WTC11 (cell line): ENCODE results near the gene LRRC10. TPM values are rescaled to one million over a fixed set of nuclear protein-coding genes. Genes with fewer than 3 reads are reported as not detected.

Experiments
- ATAC-seq: fragments of 200-7000 bp; cut with Tn5 transposase; 2 replicates; pipeline ENCODE4 v1.10.0; 2021; ENCODE audit warnings: mild to moderate bottlenecking, moderate library complexity
- CTCF ChIA-PET: fragments of 300-600 bp; sonication (Branson Sonifier 250); formaldehyde crosslinking; loops from one replicate; lab custom pipeline; 2021; ENCODE audit warnings: antibody characterized with exemption; lab: Charles Lee
- POLR2A ChIA-PET: fragments of 350-600 bp; sonication (Branson Sonifier 250); formaldehyde crosslinking; loops from one replicate; lab custom pipeline; 2021; ENCODE audit warnings: antibody characterized with exemption; lab: Charles Lee
- DNase-seq: peaks from one replicate; pipeline ENCODE4 v3.0.0; 2021; ENCODE audit warnings: low spot score
- H3K27ac Mint-ChIP-seq: 2 replicates; pipeline ENCODE4 v1.8.0; 2021; ENCODE audit warnings: mixed read lengths
- H3K27me3 Mint-ChIP-seq: 2 replicates; pipeline ENCODE4 v1.8.0; 2021; ENCODE audit warnings: low read depth, mild to moderate bottlenecking, moderate library complexity, mixed read lengths
- H3K36me3 Mint-ChIP-seq: 2 replicates; pipeline ENCODE4 v1.8.0; 2021; ENCODE audit warnings: mixed read lengths
- H3K4me1 Mint-ChIP-seq: 2 replicates; pipeline ENCODE4 v1.8.0; 2022; ENCODE audit warnings: mixed read lengths
- H3K4me3 Mint-ChIP-seq: 2 replicates; pipeline ENCODE4 v1.8.0; 2021; ENCODE audit warnings: mild to moderate bottlenecking, moderate library complexity, mixed read lengths
- H3K9me3 Mint-ChIP-seq: 2 replicates; pipeline ENCODE4 v1.8.0; 2021; ENCODE audit warnings: mixed read lengths
- CREM ChIP-seq: sonication (generic); formaldehyde crosslinking; IDR thresholded peaks from 2 replicates; pipeline ENCODE4 v1.8.1; 2022; ENCODE audit warnings: mild to moderate bottlenecking, missing genetic modification reagents, moderate library complexity
- EMX1 ChIP-seq: fragments of 250-450 bp; sonication (Bioruptor Pico); IDR thresholded peaks from 2 replicates; pipeline ENCODE4 v1.8.0; 2021; ENCODE audit warnings: mild to moderate bottlenecking
- FOXP1 ChIP-seq: sonication (generic); formaldehyde crosslinking; IDR thresholded peaks from 2 replicates; pipeline ENCODE4 v1.8.0; 2022; ENCODE audit warnings: missing genetic modification reagents, mild to moderate bottlenecking, moderate library complexity, borderline replicate concordance
- NFE2L1 ChIP-seq: sonication (generic); formaldehyde crosslinking; IDR thresholded peaks from 2 replicates; pipeline ENCODE4 v1.8.1; 2023; ENCODE audit warnings: missing genetic modification reagents
- NFYB ChIP-seq: sonication (generic); formaldehyde crosslinking; conservative IDR thresholded peaks from 2 replicates; pipeline ENCODE4 v1.8.0; 2022; ENCODE audit warnings: low read depth, missing genetic modification reagents
- RELA ChIP-seq: sonication (generic); formaldehyde crosslinking; IDR thresholded peaks from 2 replicates; pipeline ENCODE4 v1.8.1; 2022; ENCODE audit warnings: missing genetic modification reagents, mild to moderate bottlenecking, borderline replicate concordance
- ZNF317 ChIP-seq: sonication (generic); formaldehyde crosslinking; IDR thresholded peaks from 2 replicates; pipeline ENCODE4 v1.8.1; 2023; ENCODE audit warnings: low read depth, mild to moderate bottlenecking, moderate library complexity, missing genetic modification reagents, borderline replicate concordance
- ZNF416 ChIP-seq: fragments of 250-450 bp; sonication (Bioruptor Pico); IDR thresholded peaks from 2 replicates; pipeline ENCODE4 v1.9.0; 2021; ENCODE audit warnings: mild to moderate bottlenecking, inconsistent platforms
- total RNA-seq: library from RNA; stranded (reverse); gene quantifications from 3 replicates; pipeline ENCODE4 v1.2.3, GENCODE V29; 2021
- TF ChIP-seq, protein P1 (sequence below): sonication (generic); formaldehyde crosslinking; IDR thresholded peaks from 2 replicates; pipeline ENCODE4 v1.8.0; 2022; ENCODE audit warnings: missing genetic modification reagents
- TF ChIP-seq, protein P2 (sequence below): fragments of 250-450 bp; sonication (Bioruptor Pico); IDR thresholded peaks from 2 replicates; pipeline ENCODE4 v1.9.0; 2021; ENCODE audit warnings: mild to moderate bottlenecking
- TF ChIP-seq, protein P3 (sequence below): sonication (generic); formaldehyde crosslinking; IDR thresholded peaks from 2 replicates; pipeline ENCODE4 v1.8.0; 2022; ENCODE audit warnings: mild to moderate bottlenecking, missing genetic modification reagents
- TF ChIP-seq, protein P4 (sequence below): fragments of 200-600 bp; IDR thresholded peaks from 2 replicates; pipeline ENCODE4 v1.8.0; 2022; ENCODE audit warnings: antibody characterized with exemption
- TF ChIP-seq, protein P5 (sequence below): sonication (generic); formaldehyde crosslinking; IDR thresholded peaks from 2 replicates; pipeline ENCODE4 v1.8.1; 2022; ENCODE audit warnings: low read depth, missing genetic modification reagents, borderline replicate concordance
- TF ChIP-seq, protein P6 (sequence below): fragments of 250-450 bp; sonication (Bioruptor Pico); IDR thresholded peaks from 2 replicates; pipeline ENCODE4 v1.9.0; 2021; ENCODE audit warnings: mild to moderate bottlenecking
- TF ChIP-seq, protein P7 (sequence below): sonication (generic); formaldehyde crosslinking; IDR thresholded peaks from 2 replicates; pipeline ENCODE4 v1.8.1; 2023; ENCODE audit warnings: mild to moderate bottlenecking, missing genetic modification reagents
- TF ChIP-seq, protein P8 (sequence below): sonication (generic); formaldehyde crosslinking; IDR thresholded peaks from 2 replicates; pipeline ENCODE4 v1.8.1; 2023; ENCODE audit warnings: mild to moderate bottlenecking, missing genetic modification reagents, moderate library complexity
- TF ChIP-seq, protein P9 (sequence below): fragments of 250-450 bp; sonication (Bioruptor Pico); IDR thresholded peaks from 2 replicates; pipeline ENCODE4 v2.1.2; 2022; ENCODE audit warnings: mild to moderate bottlenecking, moderate library complexity

The LRRC10 gene
- total RNA-seq, 1 experiment from 2014 or later = not detected

DNA sequence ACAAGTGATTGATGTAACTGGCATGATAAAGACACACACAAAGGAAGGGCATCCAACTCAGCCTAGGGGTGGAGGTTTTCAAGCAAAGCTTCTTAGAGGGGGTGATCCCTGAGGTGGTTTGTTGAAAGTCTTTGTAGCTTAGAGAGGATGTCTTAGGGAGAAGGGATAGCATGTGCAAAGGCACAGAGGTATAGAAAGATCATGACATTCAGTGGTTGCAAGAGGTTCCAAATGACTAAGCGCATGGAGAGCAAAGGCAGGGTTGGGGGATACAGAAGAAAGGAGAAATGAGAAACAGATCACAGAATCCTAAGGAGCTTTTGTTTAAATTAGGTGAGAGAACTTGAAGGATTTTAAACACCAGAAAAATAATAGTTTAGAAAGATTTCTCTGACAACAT, 30.6 kb downstream of the LRRC10 start (continued):
- TF ChIP-seq, protein P1, sequence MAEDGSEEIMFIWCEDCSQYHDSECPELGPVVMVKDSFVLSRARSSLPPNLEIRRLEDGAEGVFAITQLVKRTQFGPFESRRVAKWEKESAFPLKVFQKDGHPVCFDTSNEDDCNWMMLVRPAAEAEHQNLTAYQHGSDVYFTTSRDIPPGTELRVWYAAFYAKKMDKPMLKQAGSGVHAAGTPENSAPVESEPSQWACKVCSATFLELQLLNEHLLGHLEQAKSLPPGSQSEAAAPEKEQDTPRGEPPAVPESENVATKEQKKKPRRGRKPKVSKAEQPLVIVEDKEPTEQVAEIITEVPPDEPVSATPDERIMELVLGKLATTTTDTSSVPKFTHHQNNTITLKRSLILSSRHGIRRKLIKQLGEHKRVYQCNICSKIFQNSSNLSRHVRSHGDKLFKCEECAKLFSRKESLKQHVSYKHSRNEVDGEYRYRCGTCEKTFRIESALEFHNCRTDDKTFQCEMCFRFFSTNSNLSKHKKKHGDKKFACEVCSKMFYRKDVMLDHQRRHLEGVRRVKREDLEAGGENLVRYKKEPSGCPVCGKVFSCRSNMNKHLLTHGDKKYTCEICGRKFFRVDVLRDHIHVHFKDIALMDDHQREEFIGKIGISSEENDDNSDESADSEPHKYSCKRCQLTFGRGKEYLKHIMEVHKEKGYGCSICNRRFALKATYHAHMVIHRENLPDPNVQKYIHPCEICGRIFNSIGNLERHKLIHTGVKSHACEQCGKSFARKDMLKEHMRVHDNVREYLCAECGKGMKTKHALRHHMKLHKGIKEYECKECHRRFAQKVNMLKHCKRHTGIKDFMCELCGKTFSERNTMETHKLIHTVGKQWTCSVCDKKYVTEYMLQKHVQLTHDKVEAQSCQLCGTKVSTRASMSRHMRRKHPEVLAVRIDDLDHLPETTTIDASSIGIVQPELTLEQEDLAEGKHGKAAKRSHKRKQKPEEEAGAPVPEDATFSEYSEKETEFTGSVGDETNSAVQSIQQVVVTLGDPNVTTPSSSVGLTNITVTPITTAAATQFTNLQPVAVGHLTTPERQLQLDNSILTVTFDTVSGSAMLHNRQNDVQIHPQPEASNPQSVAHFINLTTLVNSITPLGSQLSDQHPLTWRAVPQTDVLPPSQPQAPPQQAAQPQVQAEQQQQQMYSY (CRISPR knock-in tag) = no peak
- TF ChIP-seq, protein P2, sequence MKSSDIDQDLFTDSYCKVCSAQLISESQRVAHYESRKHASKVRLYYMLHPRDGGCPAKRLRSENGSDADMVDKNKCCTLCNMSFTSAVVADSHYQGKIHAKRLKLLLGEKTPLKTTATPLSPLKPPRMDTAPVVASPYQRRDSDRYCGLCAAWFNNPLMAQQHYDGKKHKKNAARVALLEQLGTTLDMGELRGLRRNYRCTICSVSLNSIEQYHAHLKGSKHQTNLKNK (CRISPR knock-in tag) = no peak
- TF ChIP-seq, protein P3, sequence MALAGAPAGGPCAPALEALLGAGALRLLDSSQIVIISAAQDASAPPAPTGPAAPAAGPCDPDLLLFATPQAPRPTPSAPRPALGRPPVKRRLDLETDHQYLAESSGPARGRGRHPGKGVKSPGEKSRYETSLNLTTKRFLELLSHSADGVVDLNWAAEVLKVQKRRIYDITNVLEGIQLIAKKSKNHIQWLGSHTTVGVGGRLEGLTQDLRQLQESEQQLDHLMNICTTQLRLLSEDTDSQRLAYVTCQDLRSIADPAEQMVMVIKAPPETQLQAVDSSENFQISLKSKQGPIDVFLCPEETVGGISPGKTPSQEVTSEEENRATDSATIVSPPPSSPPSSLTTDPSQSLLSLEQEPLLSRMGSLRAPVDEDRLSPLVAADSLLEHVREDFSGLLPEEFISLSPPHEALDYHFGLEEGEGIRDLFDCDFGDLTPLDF (CRISPR knock-in tag) = no peak

DNA sequence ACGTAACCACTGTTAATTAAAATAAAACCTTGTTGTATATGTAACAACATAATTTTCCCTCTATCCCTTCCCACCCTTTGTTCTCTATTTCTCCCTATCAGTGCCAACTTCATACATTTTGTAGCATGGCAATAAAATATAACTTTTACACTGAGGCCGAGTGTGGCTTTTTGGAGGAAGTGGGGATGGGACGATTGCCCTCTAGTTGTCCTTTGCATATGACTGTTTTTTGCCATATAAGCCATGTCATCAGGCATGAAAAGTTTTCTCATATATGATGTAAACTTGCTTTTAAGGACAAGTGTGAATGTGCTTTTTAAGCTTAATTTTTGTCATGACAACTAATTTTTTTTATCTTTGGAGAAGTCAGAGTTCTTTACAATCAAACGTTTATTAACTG, 31.7 kb downstream of the LRRC10 start:
- DNase-seq (no peak), ATAC-seq (no peak)
- ChIA-PET CTCF (interaction anchor here (0.5 to 4.5 kb wide), 2 partner anchors 9 to 222 kb away, joined by 4 to 34 read pairs; no protein-coding TSS in a partner anchor), POLR2A (interaction anchor here (1.0 kb wide), 1 partner anchor 13 kb away, joined by 3 read pairs; no protein-coding TSS in a partner anchor)
- Mint-ChIP-seq H3K4me1 (peaks cover 11% of the 10 kb centered on the region), H3K27ac (no peak overlapping the region), H3K9me3 (no peaks in the 10 kb centered on the region), H3K4me3 (no peak overlapping the region), H3K27me3 (no peaks in the 10 kb centered on the region; the same call in 1 of the 2 replicates), H3K36me3 (peaks cover 9% of the 10 kb centered on the region)
- TF ChIP-seq, protein P4, sequence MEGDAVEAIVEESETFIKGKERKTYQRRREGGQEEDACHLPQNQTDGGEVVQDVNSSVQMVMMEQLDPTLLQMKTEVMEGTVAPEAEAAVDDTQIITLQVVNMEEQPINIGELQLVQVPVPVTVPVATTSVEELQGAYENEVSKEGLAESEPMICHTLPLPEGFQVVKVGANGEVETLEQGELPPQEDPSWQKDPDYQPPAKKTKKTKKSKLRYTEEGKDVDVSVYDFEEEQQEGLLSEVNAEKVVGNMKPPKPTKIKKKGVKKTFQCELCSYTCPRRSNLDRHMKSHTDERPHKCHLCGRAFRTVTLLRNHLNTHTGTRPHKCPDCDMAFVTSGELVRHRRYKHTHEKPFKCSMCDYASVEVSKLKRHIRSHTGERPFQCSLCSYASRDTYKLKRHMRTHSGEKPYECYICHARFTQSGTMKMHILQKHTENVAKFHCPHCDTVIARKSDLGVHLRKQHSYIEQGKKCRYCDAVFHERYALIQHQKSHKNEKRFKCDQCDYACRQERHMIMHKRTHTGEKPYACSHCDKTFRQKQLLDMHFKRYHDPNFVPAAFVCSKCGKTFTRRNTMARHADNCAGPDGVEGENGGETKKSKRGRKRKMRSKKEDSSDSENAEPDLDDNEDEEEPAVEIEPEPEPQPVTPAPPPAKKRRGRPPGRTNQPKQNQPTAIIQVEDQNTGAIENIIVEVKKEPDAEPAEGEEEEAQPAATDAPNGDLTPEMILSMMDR = no peak
- TF ChIP-seq EMX1 (CRISPR knock-in tag) (no peak), NFE2L1 (no peak), ZNF416 (CRISPR knock-in tag) (no peak), RELA (CRISPR knock-in tag) (no peak), CREM (CRISPR knock-in tag) (no peak), NFYB (CRISPR knock-in tag) (no peak), FOXP1 (CRISPR knock-in tag) (no peak), ZNF317 (CRISPR knock-in tag) (no peak)
- TF ChIP-seq, protein P5, sequence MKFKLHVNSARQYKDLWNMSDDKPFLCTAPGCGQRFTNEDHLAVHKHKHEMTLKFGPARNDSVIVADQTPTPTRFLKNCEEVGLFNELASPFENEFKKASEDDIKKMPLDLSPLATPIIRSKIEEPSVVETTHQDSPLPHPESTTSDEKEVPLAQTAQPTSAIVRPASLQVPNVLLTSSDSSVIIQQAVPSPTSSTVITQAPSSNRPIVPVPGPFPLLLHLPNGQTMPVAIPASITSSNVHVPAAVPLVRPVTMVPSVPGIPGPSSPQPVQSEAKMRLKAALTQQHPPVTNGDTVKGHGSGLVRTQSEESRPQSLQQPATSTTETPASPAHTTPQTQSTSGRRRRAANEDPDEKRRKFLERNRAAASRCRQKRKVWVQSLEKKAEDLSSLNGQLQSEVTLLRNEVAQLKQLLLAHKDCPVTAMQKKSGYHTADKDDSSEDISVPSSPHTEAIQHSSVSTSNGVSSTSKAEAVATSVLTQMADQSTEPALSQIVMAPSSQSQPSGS (CRISPR knock-in tag) = no peak

DNA sequence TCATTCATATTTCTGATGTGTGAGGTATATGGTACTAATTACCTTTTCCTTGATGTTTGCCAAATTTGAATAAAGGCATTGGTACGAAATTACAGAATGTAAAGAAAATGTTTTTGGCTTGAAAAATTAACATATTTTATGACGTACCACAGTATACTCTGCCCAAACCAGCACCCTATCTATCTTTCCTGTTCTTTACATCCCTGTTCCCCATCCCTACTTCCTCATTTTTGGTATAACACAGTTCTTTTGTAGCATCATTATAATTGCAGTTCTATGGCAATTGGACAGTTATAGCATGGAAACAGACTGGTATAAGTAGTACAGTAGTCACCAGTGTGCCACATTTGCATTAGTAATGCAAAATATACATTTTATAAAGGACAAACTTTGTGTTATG, 32.4 kb downstream of the LRRC10 start:
- DNase-seq = no peak
- POLR2A ChIA-PET = no interaction called here
- Mint-ChIP-seq H3K4me3 (no peak overlapping the region), H3K27ac (no peak overlapping the region), H3K36me3 (peaks cover 13% of the 10 kb centered on the region), H3K9me3 (no peaks in the 10 kb centered on the region), H3K4me1 (peaks cover 9% of the 10 kb centered on the region), H3K27me3 (no peaks in the 10 kb centered on the region; the same call in 1 of the 2 replicates)
- CTCF ChIA-PET = interaction anchor here (0.6 kb wide), 1 partner anchor 221 kb away, joined by 3 read pairs; no protein-coding TSS in a partner anchor
- no peak for ATAC-seq
- TF ChIP-seq, protein P6, sequence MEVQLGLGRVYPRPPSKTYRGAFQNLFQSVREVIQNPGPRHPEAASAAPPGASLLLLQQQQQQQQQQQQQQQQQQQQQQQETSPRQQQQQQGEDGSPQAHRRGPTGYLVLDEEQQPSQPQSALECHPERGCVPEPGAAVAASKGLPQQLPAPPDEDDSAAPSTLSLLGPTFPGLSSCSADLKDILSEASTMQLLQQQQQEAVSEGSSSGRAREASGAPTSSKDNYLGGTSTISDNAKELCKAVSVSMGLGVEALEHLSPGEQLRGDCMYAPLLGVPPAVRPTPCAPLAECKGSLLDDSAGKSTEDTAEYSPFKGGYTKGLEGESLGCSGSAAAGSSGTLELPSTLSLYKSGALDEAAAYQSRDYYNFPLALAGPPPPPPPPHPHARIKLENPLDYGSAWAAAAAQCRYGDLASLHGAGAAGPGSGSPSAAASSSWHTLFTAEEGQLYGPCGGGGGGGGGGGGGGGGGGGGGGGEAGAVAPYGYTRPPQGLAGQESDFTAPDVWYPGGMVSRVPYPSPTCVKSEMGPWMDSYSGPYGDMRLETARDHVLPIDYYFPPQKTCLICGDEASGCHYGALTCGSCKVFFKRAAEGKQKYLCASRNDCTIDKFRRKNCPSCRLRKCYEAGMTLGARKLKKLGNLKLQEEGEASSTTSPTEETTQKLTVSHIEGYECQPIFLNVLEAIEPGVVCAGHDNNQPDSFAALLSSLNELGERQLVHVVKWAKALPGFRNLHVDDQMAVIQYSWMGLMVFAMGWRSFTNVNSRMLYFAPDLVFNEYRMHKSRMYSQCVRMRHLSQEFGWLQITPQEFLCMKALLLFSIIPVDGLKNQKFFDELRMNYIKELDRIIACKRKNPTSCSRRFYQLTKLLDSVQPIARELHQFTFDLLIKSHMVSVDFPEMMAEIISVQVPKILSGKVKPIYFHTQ (CRISPR knock-in tag) = no peak
- TF ChIP-seq, protein P7, sequence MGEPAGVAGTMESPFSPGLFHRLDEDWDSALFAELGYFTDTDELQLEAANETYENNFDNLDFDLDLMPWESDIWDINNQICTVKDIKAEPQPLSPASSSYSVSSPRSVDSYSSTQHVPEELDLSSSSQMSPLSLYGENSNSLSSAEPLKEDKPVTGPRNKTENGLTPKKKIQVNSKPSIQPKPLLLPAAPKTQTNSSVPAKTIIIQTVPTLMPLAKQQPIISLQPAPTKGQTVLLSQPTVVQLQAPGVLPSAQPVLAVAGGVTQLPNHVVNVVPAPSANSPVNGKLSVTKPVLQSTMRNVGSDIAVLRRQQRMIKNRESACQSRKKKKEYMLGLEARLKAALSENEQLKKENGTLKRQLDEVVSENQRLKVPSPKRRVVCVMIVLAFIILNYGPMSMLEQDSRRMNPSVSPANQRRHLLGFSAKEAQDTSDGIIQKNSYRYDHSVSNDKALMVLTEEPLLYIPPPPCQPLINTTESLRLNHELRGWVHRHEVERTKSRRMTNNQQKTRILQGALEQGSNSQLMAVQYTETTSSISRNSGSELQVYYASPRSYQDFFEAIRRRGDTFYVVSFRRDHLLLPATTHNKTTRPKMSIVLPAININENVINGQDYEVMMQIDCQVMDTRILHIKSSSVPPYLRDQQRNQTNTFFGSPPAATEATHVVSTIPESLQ (CRISPR knock-in tag) = no peak
- no peak for TF ChIP-seq ZNF317 (CRISPR knock-in tag)
- TF ChIP-seq, protein P8, sequence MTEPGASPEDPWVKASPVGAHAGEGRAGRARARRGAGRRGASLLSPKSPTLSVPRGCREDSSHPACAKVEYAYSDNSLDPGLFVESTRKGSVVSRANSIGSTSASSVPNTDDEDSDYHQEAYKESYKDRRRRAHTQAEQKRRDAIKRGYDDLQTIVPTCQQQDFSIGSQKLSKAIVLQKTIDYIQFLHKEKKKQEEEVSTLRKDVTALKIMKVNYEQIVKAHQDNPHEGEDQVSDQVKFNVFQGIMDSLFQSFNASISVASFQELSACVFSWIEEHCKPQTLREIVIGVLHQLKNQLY = no peak
- TF ChIP-seq, protein P9, sequence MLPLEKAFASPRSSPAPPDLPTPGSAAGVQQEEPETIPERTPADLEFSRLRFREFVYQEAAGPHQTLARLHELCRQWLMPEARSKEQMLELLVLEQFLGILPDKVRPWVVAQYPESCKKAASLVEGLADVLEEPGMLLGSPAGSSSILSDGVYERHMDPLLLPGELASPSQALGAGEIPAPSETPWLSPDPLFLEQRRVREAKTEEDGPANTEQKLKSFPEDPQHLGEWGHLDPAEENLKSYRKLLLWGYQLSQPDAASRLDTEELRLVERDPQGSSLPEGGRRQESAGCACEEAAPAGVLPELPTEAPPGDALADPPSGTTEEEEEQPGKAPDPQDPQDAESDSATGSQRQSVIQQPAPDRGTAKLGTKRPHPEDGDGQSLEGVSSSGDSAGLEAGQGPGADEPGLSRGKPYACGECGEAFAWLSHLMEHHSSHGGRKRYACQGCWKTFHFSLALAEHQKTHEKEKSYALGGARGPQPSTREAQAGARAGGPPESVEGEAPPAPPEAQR (CRISPR knock-in tag) = no peak
